HT-29 (cell line): Measurements from ENCODE around the gene PLPP4. TPM values are rescaled to one million over a fixed set of nuclear protein-coding genes. Genes with fewer than 3 reads are reported as not detected.
"Not testable (repeated sequence)": the region's sequence is repeated elsewhere in the genome, so short reads cannot be mapped to it uniquely, and the experiment has no call there.

Experiments used
- DNase-seq: peaks from one replicate; pipeline ENCODE4 v3.0.0-alpha.2; 2015; ENCODE audit warnings: low spot score
- total RNA-seq: library from RNA; depleted of rRNA; stranded (reverse); fragments of >200 nt; shearing (Covaris generic); gene quantifications from 2 replicates; pipeline ENCODE4 v1.2.3, GENCODE V29; 2014

PLPP4 gene
- total RNA-seq, 1 experiment from 2014 or later = not detected

GRCh38 chr10:120485946-120486345 is 28.9 kb downstream of the PLPP4 start:
- no peak for DNase-seq

- DNase-seq = no peak
Observed at GRCh38 chr10:120486671-120487205, 29.7 kb downstream of the PLPP4 start.

GRCh38 chr10:120490288-120490687 is 33.3 kb downstream of the PLPP4 start:
- no peak for DNase-seq

GRCh38 chr10:120492346-120492745 is 35.3 kb downstream of the PLPP4 start:
- no peak for DNase-seq

GRCh38 chr10:120493411-120494312 is 36.6 kb downstream of the PLPP4 start:
- no peak for DNase-seq

- no peak for DNase-seq
Observed at GRCh38 chr10:120494313-120494710, 37.3 kb downstream of the PLPP4 start.

- DNase-seq = no peak
Observed at GRCh38 chr10:120495226-120496009, 38.4 kb downstream of the PLPP4 start.

GRCh38 chr10:120499883-120500282 is 42.9 kb downstream of the PLPP4 start:
- DNase-seq = no peak

- DNase-seq = no peak
Observed at GRCh38 chr10:120503689-120504088, 46.7 kb downstream of the PLPP4 start.

GRCh38 chr10:120504227-120504626 is 47.2 kb downstream of the PLPP4 start:
- DNase-seq = not testable (repeated sequence)

GRCh38 chr10:120505056-120505455 is 48.0 kb downstream of the PLPP4 start:
- no peak for DNase-seq

- no peak for DNase-seq
Observed at GRCh38 chr10:120505866-120506265, 48.8 kb downstream of the PLPP4 start.

- no peak for DNase-seq
Observed at GRCh38 chr10:120506674-120507073, 49.6 kb downstream of the PLPP4 start.

- no peak for DNase-seq
Observed at GRCh38 chr10:120507175-120507574, 50.1 kb downstream of the PLPP4 start.

- no peak for DNase-seq
Observed at GRCh38 chr10:120507651-120508050, 50.6 kb downstream of the PLPP4 start.

- DNase-seq = peak; percentile 24
Observed at GRCh38 chr10:120508393-120508792, 51.4 kb downstream of the PLPP4 start.

GRCh38 chr10:120508966-120509365 is 51.9 kb downstream of the PLPP4 start:
- DNase-seq = no peak

GRCh38 chr10:120511165-120511564 is 54.1 kb downstream of the PLPP4 start:
- DNase-seq = no peak

GRCh38 chr10:120513307-120513796 is 56.3 kb downstream of the PLPP4 start:
- DNase-seq = no peak

- peak; percentile 59 for DNase-seq
Observed at GRCh38 chr10:120514035-120514620, 57.1 kb downstream of the PLPP4 start.

GRCh38 chr10:120514959-120515358 is 57.9 kb downstream of the PLPP4 start:
- DNase-seq = no peak

- DNase-seq = no peak
Observed at GRCh38 chr10:120515741-120516140, 58.7 kb downstream of the PLPP4 start.
